ENCODE data around the gene CDHR3. TPM values are rescaled to one million over a fixed set of nuclear protein-coding genes. Genes with fewer than 3 reads are reported as not detected.

The CDHR3 gene
- total RNA-seq, 2 experiments from 2014 or later, result 0.42 to 2.8 TPM

DNA sequence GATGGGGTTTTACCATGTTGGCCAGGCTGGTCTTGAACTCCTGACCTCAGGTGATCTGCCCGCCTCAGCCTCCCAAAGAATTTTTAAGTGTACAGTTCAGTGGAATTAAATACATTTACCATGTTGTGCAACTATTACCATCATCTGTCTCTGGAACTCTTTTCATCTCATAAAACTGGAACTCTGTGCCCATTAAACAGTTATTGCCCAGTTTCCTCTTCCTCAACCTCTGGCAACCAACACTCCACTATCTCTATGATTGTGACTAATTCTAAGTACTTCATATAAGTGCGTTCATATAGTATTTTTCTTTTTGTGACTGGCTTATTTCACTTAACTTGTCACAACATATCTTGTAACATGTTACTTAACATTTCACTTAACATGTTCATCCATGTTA lies 45.4 kb upstream of the CDHR3 start:
- H3K4me1 ChIP-seq (ENCODE audit: insufficient read depth, low read length, poor library complexity, severe bottlenecking), result no peaks in the 10 kb centered on the region
- TF ChIP-seq, protein P1, sequence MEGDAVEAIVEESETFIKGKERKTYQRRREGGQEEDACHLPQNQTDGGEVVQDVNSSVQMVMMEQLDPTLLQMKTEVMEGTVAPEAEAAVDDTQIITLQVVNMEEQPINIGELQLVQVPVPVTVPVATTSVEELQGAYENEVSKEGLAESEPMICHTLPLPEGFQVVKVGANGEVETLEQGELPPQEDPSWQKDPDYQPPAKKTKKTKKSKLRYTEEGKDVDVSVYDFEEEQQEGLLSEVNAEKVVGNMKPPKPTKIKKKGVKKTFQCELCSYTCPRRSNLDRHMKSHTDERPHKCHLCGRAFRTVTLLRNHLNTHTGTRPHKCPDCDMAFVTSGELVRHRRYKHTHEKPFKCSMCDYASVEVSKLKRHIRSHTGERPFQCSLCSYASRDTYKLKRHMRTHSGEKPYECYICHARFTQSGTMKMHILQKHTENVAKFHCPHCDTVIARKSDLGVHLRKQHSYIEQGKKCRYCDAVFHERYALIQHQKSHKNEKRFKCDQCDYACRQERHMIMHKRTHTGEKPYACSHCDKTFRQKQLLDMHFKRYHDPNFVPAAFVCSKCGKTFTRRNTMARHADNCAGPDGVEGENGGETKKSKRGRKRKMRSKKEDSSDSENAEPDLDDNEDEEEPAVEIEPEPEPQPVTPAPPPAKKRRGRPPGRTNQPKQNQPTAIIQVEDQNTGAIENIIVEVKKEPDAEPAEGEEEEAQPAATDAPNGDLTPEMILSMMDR (conservative IDR thresholded peaks at IDR 0.05; ENCODE audit: low read length), result no peak
- no peak for TF ChIP-seq EZH2phosphoT487 (IDR thresholded peaks at IDR 0.05; ENCODE audit: borderline replicate concordance, low read depth, low read length)
- H4K20me1 ChIP-seq (ENCODE audit: insufficient read depth, low read length), result no peaks in the 10 kb centered on the region
- intact Hi-C loops (cut with micrococcal nuclease; ENCODE audit: unreplicated experiment), result no loop called here
- no peak overlapping the region for H3K27ac ChIP-seq (ENCODE audit: low read depth, low read length, poor library complexity, severe bottlenecking)
- H3K4me2 ChIP-seq (ENCODE audit: low read length), result no peak overlapping the region
- H3K9me2 ChIP-seq (ENCODE audit: insufficient read depth, low read length), result no peaks in the 10 kb centered on the region
- CTCF ChIA-PET (ENCODE audit: unreplicated experiment), result no interaction called here
- H3K4me3 ChIP-seq (ENCODE audit: low read depth, low read length, poor library complexity, severe bottlenecking), result no peak overlapping the region
- no TSS peak for BruUV-seq (replicated peaks)
- H3K79me2 ChIP-seq (ENCODE audit: insufficient read depth, low read depth, low read length), result no peaks in the 10 kb centered on the region
- H3K36me3 ChIP-seq (ENCODE audit: insufficient read depth, low read length), result no peaks in the 10 kb centered on the region
- no peaks in the 10 kb centered on the region for H3K9me3 ChIP-seq (ENCODE audit: low read length)
- DNase-seq (ENCODE audit: low spot score), result no peak
- H2AFZ ChIP-seq (ENCODE audit: low read length), result no peak overlapping the region
- POLR2A ChIA-PET, result interaction anchor here (0.6 kb wide), 1 partner anchor 76 kb away, joined by 3 read pairs; no protein-coding TSS in a partner anchor

DNA sequence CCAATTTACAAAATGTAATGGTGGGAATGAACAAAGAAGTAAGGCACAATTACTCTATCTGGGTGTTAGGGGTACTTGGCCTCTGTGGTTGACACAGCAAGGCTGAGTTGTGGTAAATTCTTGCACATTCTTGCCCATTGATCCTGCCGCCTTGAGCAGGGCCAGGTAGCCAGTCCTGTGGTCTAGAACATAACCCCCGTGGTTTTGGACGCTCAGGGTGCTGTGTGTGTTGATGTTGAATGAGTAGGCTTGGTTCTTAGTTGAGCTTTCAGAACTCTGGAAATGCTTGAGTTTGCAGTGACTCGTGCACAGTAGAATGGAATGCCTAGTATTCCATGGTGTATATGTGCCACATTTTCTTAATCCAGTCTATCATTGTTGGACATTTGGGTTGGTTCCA lies 42.3 kb upstream of the CDHR3 start:
- POLR2A ChIA-PET, result no interaction called here
- H3K9me2 ChIP-seq (ENCODE audit: insufficient read depth, low read length), result no peaks in the 10 kb centered on the region
- CTCF ChIA-PET (ENCODE audit: unreplicated experiment), result no interaction called here
- intact Hi-C loops (cut with micrococcal nuclease; ENCODE audit: unreplicated experiment), result no loop called here
- H3K27ac ChIP-seq (ENCODE audit: low read depth, low read length, poor library complexity, severe bottlenecking), result no peak overlapping the region
- no peak overlapping the region for H3K4me3 ChIP-seq (ENCODE audit: low read depth, low read length, poor library complexity, severe bottlenecking)
- no peaks in the 10 kb centered on the region for H4K20me1 ChIP-seq (ENCODE audit: insufficient read depth, low read length)
- BruUV-seq (replicated peaks), result no TSS peak
- no peak overlapping the region for H2AFZ ChIP-seq (ENCODE audit: low read length)
- DNase-seq (ENCODE audit: low spot score), result no peak
- no peaks in the 10 kb centered on the region for H3K9me3 ChIP-seq (ENCODE audit: low read length)
- no peak overlapping the region for H3K4me2 ChIP-seq (ENCODE audit: low read length)
- no peak for TF ChIP-seq EZH2phosphoT487 (IDR thresholded peaks at IDR 0.05; ENCODE audit: borderline replicate concordance, low read depth, low read length)
- TF ChIP-seq, protein P1 (conservative IDR thresholded peaks at IDR 0.05; ENCODE audit: low read length), result no peak
- H3K36me3 ChIP-seq (ENCODE audit: insufficient read depth, low read length), result no peaks in the 10 kb centered on the region
- H3K4me1 ChIP-seq (ENCODE audit: insufficient read depth, low read length, poor library complexity, severe bottlenecking), result no peaks in the 10 kb centered on the region
- no peaks in the 10 kb centered on the region for H3K79me2 ChIP-seq (ENCODE audit: insufficient read depth, low read depth, low read length)

DNA sequence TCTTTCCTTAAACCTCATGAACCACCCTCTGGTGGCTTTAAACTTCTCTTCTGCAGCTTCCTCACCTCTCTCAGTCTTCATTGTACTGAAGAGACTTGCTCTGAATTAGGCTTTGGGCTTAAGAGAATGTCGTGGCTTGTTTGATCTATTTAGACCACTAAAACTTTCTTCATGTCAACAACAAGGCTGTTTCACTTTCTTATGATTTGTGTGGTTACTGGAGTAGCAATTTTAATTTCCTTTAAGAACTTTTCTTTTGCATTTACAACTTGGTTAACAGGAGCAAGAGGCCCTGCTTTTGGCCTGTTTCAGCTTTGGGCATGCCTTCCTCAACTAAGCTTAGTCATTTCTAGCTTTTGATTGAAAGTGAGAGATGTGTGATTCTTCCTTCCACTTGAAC lies 38.1 kb upstream of the CDHR3 start:
- no peak overlapping the region for H3K27ac ChIP-seq (ENCODE audit: low read depth, low read length, poor library complexity, severe bottlenecking)
- H3K4me1 ChIP-seq (ENCODE audit: insufficient read depth, low read length, poor library complexity, severe bottlenecking), result no peaks in the 10 kb centered on the region
- H3K79me2 ChIP-seq (ENCODE audit: insufficient read depth, low read depth, low read length), result no peaks in the 10 kb centered on the region
- POLR2A ChIA-PET, result interaction anchor here (0.6 to 1.4 kb wide), 3 partner anchors 14 to 1016 kb away, joined by 3 read pairs; no protein-coding TSS in a partner anchor
- TF ChIP-seq, protein P1 (conservative IDR thresholded peaks at IDR 0.05; ENCODE audit: low read length), result no peak
- TF ChIP-seq EZH2phosphoT487 (IDR thresholded peaks at IDR 0.05; ENCODE audit: borderline replicate concordance, low read depth, low read length), result no peak
- H3K9me2 ChIP-seq (ENCODE audit: insufficient read depth, low read length), result no peaks in the 10 kb centered on the region
- CTCF ChIA-PET (ENCODE audit: unreplicated experiment), result no interaction called here
- no TSS peak for BruUV-seq (replicated peaks)
- no peaks in the 10 kb centered on the region for H4K20me1 ChIP-seq (ENCODE audit: insufficient read depth, low read length)
- H3K4me2 ChIP-seq (ENCODE audit: low read length), result no peak overlapping the region
- H3K9me3 ChIP-seq (ENCODE audit: low read length), result no peaks in the 10 kb centered on the region
- DNase-seq (ENCODE audit: low spot score), result no peak
- H3K4me3 ChIP-seq (ENCODE audit: low read depth, low read length, poor library complexity, severe bottlenecking), result no peak overlapping the region
- no peaks in the 10 kb centered on the region for H3K36me3 ChIP-seq (ENCODE audit: insufficient read depth, low read length)
- no peak overlapping the region for H2AFZ ChIP-seq (ENCODE audit: low read length)
- intact Hi-C loops (cut with micrococcal nuclease; ENCODE audit: unreplicated experiment), result no loop called here

Measured in OCI-LY7 (cell line).